Activated CD4-positive, alpha-beta memory T cell treated with anti-CD3 and anti-CD28 coated beads, Interleukin-2, amount 10 ng/mL, durations not matched to agents 7 days and 5 days (primary cell): Measurements from ENCODE around the gene WWC1. TPM values are rescaled to one million over a fixed set of nuclear protein-coding genes. Genes with fewer than 3 reads are reported as not detected.

ENCODE experiments used
- CTCF ChIA-PET: fragments of 350-600 bp; sonication (Branson Sonifier 250); formaldehyde crosslinking; loops from one replicate; lab custom pipeline; 2021; ENCODE audit warnings: antibody characterized with exemption, inconsistent platforms; lab: Charles Lee
- POLR2A ChIA-PET: fragments of 350-600 bp; sonication (Branson Sonifier 250); formaldehyde crosslinking; loops from one replicate; lab custom pipeline; 2021; ENCODE audit warnings: antibody characterized with exemption; lab: Charles Lee
- DNase-seq: peaks from one replicate; pipeline ENCODE4 v3.0.0-alpha.2; 2020
- H3K27ac Mint-ChIP-seq: one replicate; pipeline ENCODE4 v1.8.0; 2021; ENCODE audit warnings: mild to moderate bottlenecking, mixed read lengths
- H3K27me3 Mint-ChIP-seq: one replicate; pipeline ENCODE4 v1.8.0; 2021; ENCODE audit warnings: mixed read lengths
- H3K36me3 Mint-ChIP-seq: one replicate; pipeline ENCODE4 v1.8.0; 2021; ENCODE audit warnings: low read depth, mixed read lengths
- H3K4me1 Mint-ChIP-seq: one replicate; pipeline ENCODE4 v1.8.0; 2021; ENCODE audit warnings: mixed read lengths
- H3K4me3 Mint-ChIP-seq: one replicate; pipeline ENCODE4 v1.8.0; 2021; ENCODE audit warnings: mild to moderate bottlenecking, mixed read lengths
- H3K9me3 Mint-ChIP-seq: one replicate; pipeline ENCODE4 v1.8.0; 2021; ENCODE audit warnings: mixed read lengths
- total RNA-seq, 2 experiments: library from RNA; stranded (reverse); gene quantifications; one replicate each; pipeline ENCODE4 v1.2.3, GENCODE V29; 2021

The WWC1 gene
- total RNA-seq, 2 experiments from 2014 or later: not detected

- Mint-ChIP-seq H3K36me3 (no peaks in the 10 kb centered on the region), H3K4me1 (no peaks in the 10 kb centered on the region), H3K4me3 (no peak overlapping the region), H3K9me3 (no peaks in the 10 kb centered on the region), H3K27me3 (peaks cover 2% of the 10 kb centered on the region), H3K27ac (no peak overlapping the region)
- ChIA-PET POLR2A (no interaction called here), CTCF (no interaction called here)
- DNase-seq: no peak
Observed at GRCh38 chr5:168446983-168447619, 155.7 kb downstream of the WWC1 start.

GRCh38 chr5:168447808-168448207 is 156.4 kb downstream of the WWC1 start:
- no peak overlapping the region for H3K4me3 Mint-ChIP-seq
- DNase-seq: no peak
- POLR2A ChIA-PET: no interaction called here
- no peak overlapping the region for H3K27ac Mint-ChIP-seq
- peaks cover 2% of the 10 kb centered on the region for H3K27me3 Mint-ChIP-seq
- H3K36me3 Mint-ChIP-seq: no peaks in the 10 kb centered on the region
- CTCF ChIA-PET: no interaction called here
- no peaks in the 10 kb centered on the region for H3K4me1 Mint-ChIP-seq
- H3K9me3 Mint-ChIP-seq: no peaks in the 10 kb centered on the region

- no peaks in the 10 kb centered on the region for H3K36me3 Mint-ChIP-seq
- H3K9me3 Mint-ChIP-seq: no peaks in the 10 kb centered on the region
- H3K27me3 Mint-ChIP-seq: peaks cover 2% of the 10 kb centered on the region
- H3K4me3 Mint-ChIP-seq: no peak overlapping the region
- DNase-seq: no peak
- ChIA-PET POLR2A (no interaction called here), CTCF (interaction anchor here (0.6 kb wide), 1 partner anchor 11 kb away, joined by 4 read pairs; no protein-coding TSS in a partner anchor)
- H3K4me1 Mint-ChIP-seq: no peaks in the 10 kb centered on the region
- H3K27ac Mint-ChIP-seq: no peak overlapping the region
Observed at GRCh38 chr5:168449166-168449565, 157.7 kb downstream of the WWC1 start.

GRCh38 chr5:168451565-168451964 is 160.1 kb downstream of the WWC1 start:
- POLR2A ChIA-PET: no interaction called here
- no peaks in the 10 kb centered on the region for H3K4me1 Mint-ChIP-seq
- H3K9me3 Mint-ChIP-seq: no peaks in the 10 kb centered on the region
- H3K27me3 Mint-ChIP-seq: peaks cover under 1% of the 10 kb centered on the region
- H3K4me3 Mint-ChIP-seq: no peak overlapping the region
- no peaks in the 10 kb centered on the region for H3K36me3 Mint-ChIP-seq
- CTCF ChIA-PET: no interaction called here
- DNase-seq: no peak
- no peak overlapping the region for H3K27ac Mint-ChIP-seq

GRCh38 chr5:168455201-168455600 is 163.8 kb downstream of the WWC1 start:
- H3K4me3 Mint-ChIP-seq: no peak overlapping the region
- CTCF ChIA-PET: no interaction called here
- no peaks in the 10 kb centered on the region for H3K27me3 Mint-ChIP-seq
- H3K4me1 Mint-ChIP-seq: no peaks in the 10 kb centered on the region
- no peak overlapping the region for H3K27ac Mint-ChIP-seq
- DNase-seq: no peak
- no peaks in the 10 kb centered on the region for H3K36me3 Mint-ChIP-seq
- POLR2A ChIA-PET: no interaction called here
- no peaks in the 10 kb centered on the region for H3K9me3 Mint-ChIP-seq

- Mint-ChIP-seq H3K4me3 (no peak overlapping the region), H3K4me1 (no peaks in the 10 kb centered on the region), H3K27me3 (no peaks in the 10 kb centered on the region), H3K36me3 (no peaks in the 10 kb centered on the region), H3K27ac (no peak overlapping the region), H3K9me3 (no peaks in the 10 kb centered on the region)
- ChIA-PET CTCF (interaction anchor here (0.6 kb wide), 1 partner anchor 594 kb away, joined by 3 read pairs; no protein-coding TSS in a partner anchor), POLR2A (no interaction called here)
- no peak for DNase-seq
Observed at GRCh38 chr5:168457542-168457941, 166.1 kb downstream of the WWC1 start.

GRCh38 chr5:168460606-168461005 is 169.2 kb downstream of the WWC1 start:
- no peaks in the 10 kb centered on the region for H3K9me3 Mint-ChIP-seq
- DNase-seq: no peak
- ChIA-PET CTCF (no interaction called here), POLR2A (no interaction called here)
- H3K27me3 Mint-ChIP-seq: no peaks in the 10 kb centered on the region
- H3K4me1 Mint-ChIP-seq: peaks cover 7% of the 10 kb centered on the region
- H3K27ac Mint-ChIP-seq: no peak overlapping the region
- no peaks in the 10 kb centered on the region for H3K36me3 Mint-ChIP-seq
- no peak overlapping the region for H3K4me3 Mint-ChIP-seq

GRCh38 chr5:168463081-168463480 is 171.6 kb downstream of the WWC1 start:
- POLR2A ChIA-PET: no interaction called here
- H3K27me3 Mint-ChIP-seq: no peaks in the 10 kb centered on the region
- DNase-seq: no peak
- CTCF ChIA-PET: no interaction called here
- H3K4me3 Mint-ChIP-seq: no peak overlapping the region
- H3K9me3 Mint-ChIP-seq: no peaks in the 10 kb centered on the region
- peaks cover 7% of the 10 kb centered on the region for H3K4me1 Mint-ChIP-seq
- no peaks in the 10 kb centered on the region for H3K36me3 Mint-ChIP-seq
- H3K27ac Mint-ChIP-seq: no peak overlapping the region

GRCh38 chr5:168464214-168464613 is 172.8 kb downstream of the WWC1 start:
- no peak for DNase-seq
- POLR2A ChIA-PET: no interaction called here
- CTCF ChIA-PET: no interaction called here
- Mint-ChIP-seq H3K36me3 (no peaks in the 10 kb centered on the region), H3K4me3 (no peak overlapping the region), H3K9me3 (no peaks in the 10 kb centered on the region), H3K27ac (no peak overlapping the region), H3K4me1 (peaks cover 7% of the 10 kb centered on the region), H3K27me3 (no peaks in the 10 kb centered on the region)

- no peak overlapping the region for H3K4me3 Mint-ChIP-seq
- peaks cover 7% of the 10 kb centered on the region for H3K4me1 Mint-ChIP-seq
- no peaks in the 10 kb centered on the region for H3K36me3 Mint-ChIP-seq
- no peak overlapping the region for H3K27ac Mint-ChIP-seq
- POLR2A ChIA-PET: no interaction called here
- H3K9me3 Mint-ChIP-seq: no peaks in the 10 kb centered on the region
- CTCF ChIA-PET: no interaction called here
- no peak for DNase-seq
- no peaks in the 10 kb centered on the region for H3K27me3 Mint-ChIP-seq
Observed at GRCh38 chr5:168464641-168465040, 173.2 kb downstream of the WWC1 start.

- no peaks in the 10 kb centered on the region for H3K36me3 Mint-ChIP-seq
- ChIA-PET CTCF (no interaction called here), POLR2A (no interaction called here)
- DNase-seq: no peak
- no peak overlapping the region for H3K27ac Mint-ChIP-seq
- no peaks in the 10 kb centered on the region for H3K9me3 Mint-ChIP-seq
- no peak overlapping the region for H3K4me3 Mint-ChIP-seq
- H3K27me3 Mint-ChIP-seq: peaks cover 3% of the 10 kb centered on the region
- peaks cover 7% of the 10 kb centered on the region for H3K4me1 Mint-ChIP-seq
Observed at GRCh38 chr5:168467755-168468330, 176.4 kb downstream of the WWC1 start.

- Mint-ChIP-seq H3K9me3 (no peaks in the 10 kb centered on the region), H3K27me3 (peaks cover 5% of the 10 kb centered on the region), H3K4me1 (peaks cover 6% of the 10 kb centered on the region), H3K36me3 (no peaks in the 10 kb centered on the region), H3K27ac (no peak overlapping the region), H3K4me3 (no peak overlapping the region)
- CTCF ChIA-PET: no interaction called here
- POLR2A ChIA-PET: interaction anchor here (0.6 kb wide), 1 partner anchor 1400 kb away, joined by 4 read pairs; no protein-coding TSS in a partner anchor
- no peak for DNase-seq
Observed at GRCh38 chr5:168468836-168469235, 177.4 kb downstream of the WWC1 start.

GRCh38 chr5:168469816-168470215 is 178.4 kb downstream of the WWC1 start:
- Mint-ChIP-seq H3K27me3 (peaks cover 5% of the 10 kb centered on the region), H3K4me3 (no peak overlapping the region), H3K27ac (no peak overlapping the region), H3K9me3 (no peaks in the 10 kb centered on the region), H3K4me1 (no peaks in the 10 kb centered on the region), H3K36me3 (no peaks in the 10 kb centered on the region)
- ChIA-PET CTCF (no interaction called here), POLR2A (no interaction called here)
- DNase-seq: no peak

- no peak for DNase-seq
- Mint-ChIP-seq H3K27ac (no peak overlapping the region), H3K36me3 (no peaks in the 10 kb centered on the region), H3K9me3 (no peaks in the 10 kb centered on the region), H3K4me1 (no peaks in the 10 kb centered on the region), H3K27me3 (peaks cover 5% of the 10 kb centered on the region), H3K4me3 (no peak overlapping the region)
- CTCF ChIA-PET: no interaction called here
- POLR2A ChIA-PET: no interaction called here
Observed at GRCh38 chr5:168471785-168472184, 180.3 kb downstream of the WWC1 start.
